CD4-positive, alpha-beta T cell treated with Interleukin-2 at 100 ng/mL for 4 hours (primary cell): ENCODE data around the gene RPP25L.

ENCODE experiments used
- DNase-seq: peaks from one replicate; pipeline ENCODE4 v3.0.0-alpha.2; 2020; ENCODE audit warnings: low spot score

The RPP25L gene

DNA sequence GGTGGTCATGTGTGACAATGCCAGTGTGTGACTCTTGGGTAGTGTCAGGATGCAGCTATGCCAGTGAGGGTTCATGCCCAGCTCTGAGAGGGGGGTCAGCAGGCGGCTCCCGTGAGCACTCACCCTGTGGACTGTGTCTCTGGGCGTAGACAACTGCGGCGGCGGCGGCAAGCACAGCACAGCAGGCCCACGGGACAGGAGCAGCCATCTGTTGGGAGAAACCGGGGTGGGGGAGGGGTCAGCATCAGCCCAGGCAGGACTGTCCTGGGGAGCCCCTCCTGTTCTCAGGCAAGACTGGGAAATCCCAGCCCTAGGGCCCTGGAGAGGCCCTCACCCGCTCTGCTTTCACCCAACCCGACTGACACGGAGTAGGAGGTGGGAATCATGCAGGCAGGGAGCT lies 43.1 kb downstream of the RPP25L start:
- no peak for DNase-seq

DNA sequence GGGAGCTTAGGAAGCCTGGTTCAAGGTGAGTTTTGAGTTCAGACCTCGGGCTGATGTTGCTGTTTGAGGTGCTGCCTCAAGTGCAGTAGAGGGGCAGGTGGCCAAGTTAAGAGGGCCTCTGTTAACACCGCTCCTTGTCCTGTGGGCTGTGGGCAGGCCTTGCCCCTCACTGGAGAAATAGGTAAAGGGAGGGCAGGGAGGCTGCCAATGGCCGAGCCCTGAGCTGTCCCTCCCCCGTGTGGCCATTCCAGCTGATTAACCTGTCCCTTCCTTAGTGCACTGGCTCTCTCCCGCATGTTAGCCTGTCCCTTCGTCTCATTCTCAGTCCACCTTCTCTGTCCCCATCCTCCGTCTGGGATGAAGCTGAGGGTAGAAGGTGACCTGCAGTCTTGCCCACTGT lies 43.8 kb downstream of the RPP25L start:
- DNase-seq = no peak

- DNase-seq = no peak
These were observed 44.9 kb downstream of the RPP25L start for GRCh38 chr9:34566972-34567371.

DNA sequence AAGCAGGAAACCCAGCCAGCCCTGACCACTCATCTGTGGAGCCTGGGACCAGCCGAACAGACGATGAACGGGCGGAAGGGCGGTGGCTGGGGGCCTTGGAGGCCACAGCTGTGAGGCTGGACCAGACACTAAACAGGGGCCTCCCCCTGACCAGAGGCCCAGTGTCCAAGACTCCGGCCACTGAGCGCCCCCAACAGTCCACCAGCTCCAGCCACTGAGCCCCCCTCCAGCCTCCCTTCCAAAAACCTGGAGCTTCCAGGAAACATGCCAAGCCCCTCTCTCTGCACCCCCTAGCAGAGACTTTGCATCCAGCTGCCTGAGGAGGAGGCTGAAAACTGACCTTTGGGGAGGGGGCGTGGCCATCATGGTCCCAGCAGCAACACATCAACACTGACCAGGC lies 45.6 kb downstream of the RPP25L start:
- DNase-seq = no peak

- no peak for DNase-seq
These were observed 46.0 kb downstream of the RPP25L start for GRCh38 chr9:34565856-34566255.

DNA sequence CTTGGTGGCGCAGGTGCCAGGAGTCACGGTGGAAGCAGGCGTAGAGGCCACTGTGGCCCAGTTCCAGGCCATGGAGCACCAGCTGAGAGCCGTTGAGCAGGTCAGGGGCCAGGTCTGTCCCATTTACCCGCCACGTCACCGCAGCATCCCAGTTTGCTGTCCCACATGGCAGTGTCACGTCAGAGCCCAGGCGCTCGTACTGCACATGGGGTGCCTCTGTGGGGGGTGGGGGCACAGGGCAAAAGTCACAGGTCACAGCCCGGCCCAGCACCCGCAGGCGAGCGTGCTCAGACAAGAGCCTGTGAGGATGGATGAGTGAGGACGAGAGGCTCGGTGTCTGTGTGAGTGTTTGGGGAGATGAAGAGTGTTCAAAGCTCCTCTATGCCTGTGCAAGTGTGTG lies 47.3 kb downstream of the RPP25L start:
- no peak for DNase-seq

DNA sequence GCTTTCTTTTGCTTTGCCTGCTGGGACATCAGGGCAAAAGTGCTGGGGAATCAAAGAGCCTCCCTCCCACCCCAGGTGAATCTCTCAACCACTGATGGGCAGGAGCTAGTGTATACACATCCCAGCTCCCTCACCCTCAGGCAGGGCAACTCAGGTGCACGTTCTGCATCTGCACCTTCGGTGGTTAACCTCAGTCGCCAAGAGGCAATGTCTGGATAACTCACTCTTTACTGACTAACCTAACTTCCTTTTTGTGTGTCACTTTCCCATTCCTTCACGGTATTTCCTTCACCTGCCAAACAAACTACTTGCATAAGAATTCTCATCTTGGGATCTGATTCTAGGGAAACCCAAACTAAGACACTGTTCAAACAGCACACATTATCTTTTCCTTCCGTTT lies 48.6 kb downstream of the RPP25L start:
- no peak for DNase-seq

- DNase-seq = peak; percentile 6
These were observed 49.7 kb downstream of the RPP25L start for GRCh38 chr9:34562135-34562745.

DNA sequence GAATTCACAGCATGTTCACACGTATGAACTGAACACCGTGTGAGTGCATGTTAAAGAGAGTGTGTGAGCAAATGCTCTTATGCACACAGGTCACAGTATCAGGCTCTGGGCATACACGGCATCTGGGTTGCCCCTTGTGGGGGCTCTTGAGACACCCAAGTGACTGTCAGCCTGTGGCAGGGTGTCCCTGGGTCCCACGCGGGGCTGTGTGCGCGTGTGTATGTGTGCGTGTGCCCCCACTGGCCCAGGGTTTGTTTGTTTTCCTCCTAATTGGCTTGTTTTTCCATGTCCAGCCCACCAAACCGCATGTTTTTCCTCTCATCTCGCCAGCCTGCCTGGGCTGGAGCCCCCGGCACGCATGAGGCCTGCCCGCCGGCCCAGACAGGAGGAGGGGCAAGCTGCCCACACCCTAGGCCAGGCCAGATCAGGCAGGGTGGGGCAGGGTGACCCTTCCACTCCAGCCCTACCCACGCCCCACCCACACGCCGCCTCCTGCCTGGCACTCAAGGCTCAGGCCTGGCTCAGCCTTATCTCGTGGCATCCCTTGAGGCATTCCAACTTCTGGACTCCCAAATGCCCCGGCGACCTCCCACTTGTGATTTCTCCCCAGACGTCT lies 51.2 kb downstream of the RPP25L start:
- DNase-seq = no peak
